Measurements from ENCODE around the gene PTTG1IP2. TPM values are rescaled to one million over a fixed set of nuclear protein-coding genes. Genes with fewer than 3 reads are reported as not detected.

Gene PTTG1IP2
- total RNA-seq, 4 donors from 2014 or later, result not detected

- Histone ChIP-seq H3K4me3 (replicated peaks in 1 of 3) (no peak overlapping the region), H3K9me3 (no peaks in the 10 kb centered on the region), H3K27me3 (no peaks in the 10 kb centered on the region), H3K4me1 (no peaks in the 10 kb centered on the region), H3K27ac (no peak overlapping the region), H3K36me3 (no peaks in the 10 kb centered on the region)
- TF ChIP-seq CTCF (IDR thresholded peaks at IDR 0.05) (no peak), POLR2A (IDR thresholded peaks at IDR 0.05) (no peak)
- peak in 1 of 2 donors; percentile 7 for DNase-seq
- 67 to 79% methylated on average over 6 to 10 of the region's 10 CpGs for WGBS, 2 donors
- intact Hi-C loops (cut with DNase I), result no loop called here
Measured at GRCh38 chr7:90432752-90433151, 36.7 kb upstream of the PTTG1IP2 start.

- intact Hi-C loops (cut with DNase I), result no loop called here
Measured at GRCh38 chr7:90433221-90433620, 36.2 kb upstream of the PTTG1IP2 start.

GRCh38 chr7:90445633-90446032 is 23.8 kb upstream of the PTTG1IP2 start:
- H3K27ac ChIP-seq, result no peak overlapping the region
- 57 to 64% methylated on average over 2 of the region's 2 CpGs for WGBS, 2 donors
- no peaks in the 10 kb centered on the region for H3K4me1 ChIP-seq
- no peaks in the 10 kb centered on the region for H3K9me3 ChIP-seq
- DNase-seq, result no peak
- H3K36me3 ChIP-seq, result no peaks in the 10 kb centered on the region
- H3K4me3 ChIP-seq (replicated peaks in 1 of 3), result no peak overlapping the region
- intact Hi-C loops (cut with DNase I), result no loop called here
- no peak for TF ChIP-seq POLR2A (IDR thresholded peaks at IDR 0.05)
- no peak for TF ChIP-seq CTCF (IDR thresholded peaks at IDR 0.05)
- no peaks in the 10 kb centered on the region for H3K27me3 ChIP-seq

More at GRCh38 chr7:90433221-90433620, 36.2 kb upstream of the PTTG1IP2 start:
- no peaks in the 10 kb centered on the region for H3K4me1 ChIP-seq
- TF ChIP-seq CTCF (IDR thresholded peaks at IDR 0.05), result no peak
- no peak for TF ChIP-seq POLR2A (IDR thresholded peaks at IDR 0.05)
- 92 to 94% methylated on average over 3 of the region's 3 CpGs for WGBS, 2 donors
- no peak overlapping the region for H3K4me3 ChIP-seq (replicated peaks in 1 of 3)
- H3K27me3 ChIP-seq, result no peaks in the 10 kb centered on the region
- no peak for DNase-seq
- H3K36me3 ChIP-seq, result no peaks in the 10 kb centered on the region
- no peaks in the 10 kb centered on the region for H3K9me3 ChIP-seq
- H3K27ac ChIP-seq, result no peak overlapping the region

GRCh38 chr7:90446137-90446899 is 23.1 kb upstream of the PTTG1IP2 start:
- 64 to 70% methylated on average over 4 of the region's 4 CpGs for WGBS, 2 donors
- Histone ChIP-seq H3K27me3 (no peaks in the 10 kb centered on the region), H3K36me3 (no peaks in the 10 kb centered on the region), H3K9me3 (no peaks in the 10 kb centered on the region), H3K4me1 (no peaks in the 10 kb centered on the region), H3K4me3 (replicated peaks in 1 of 3) (no peak overlapping the region), H3K27ac (no peak overlapping the region)
- TF ChIP-seq CTCF (IDR thresholded peaks at IDR 0.05) (no peak), POLR2A (IDR thresholded peaks at IDR 0.05) (no peak)
- DNase-seq, result no peak
- intact Hi-C loops (cut with DNase I), result no loop called here

GRCh38 chr7:90453259-90453891 is 16.1 kb upstream of the PTTG1IP2 start:
- H3K4me1 ChIP-seq, result peaks cover 5 to 8% of the 10 kb centered on the region in 2 donors
- DNase-seq, result no peak
- no peaks in the 10 kb centered on the region for H3K9me3 ChIP-seq
- H3K27ac ChIP-seq, result no peak overlapping the region
- no peaks in the 10 kb centered on the region for H3K27me3 ChIP-seq
- no peaks in the 10 kb centered on the region for H3K36me3 ChIP-seq
- TF ChIP-seq CTCF (IDR thresholded peaks at IDR 0.05) (no peak), POLR2A (IDR thresholded peaks at IDR 0.05) (no peak)
- no peak overlapping the region for H3K4me3 ChIP-seq (replicated peaks in 1 of 3)
- intact Hi-C loops (cut with DNase I), result loop anchor here (10.0 kb wide), 2 partner anchors 171 to 581 kb away; no protein-coding TSS in a partner anchor

Data from thyroid gland (tissue), 4 donors.